GM11168 (cell line): ENCODE data around the gene ITGA8.
"Not testable (repeated sequence)": the region's sequence is repeated elsewhere in the genome, so short reads cannot be mapped to it uniquely, and the experiment has no call there.

Source experiments
- in situ Hi-C: fragments of 300-500 bp; cut with MboI; formaldehyde crosslinking; loops from one replicate; pipeline ENCODE4 v1.12.0; 2022; ENCODE audit warnings: low sequenced_read_pairs; ENCODE audit not compliant: unreplicated experiment

The ITGA8 gene

GRCh38 chr10:15719899-15720634, at the start of gene ITGA8:
ITGA8 (minus strand) TSS chr10:15719922; CDS start chr10:15719771, 151 bp downstream.
- in situ Hi-C loops: loop anchor here (10.0 kb wide), 1 partner anchor 285 kb away; no protein-coding TSS in a partner anchor

DNA sequence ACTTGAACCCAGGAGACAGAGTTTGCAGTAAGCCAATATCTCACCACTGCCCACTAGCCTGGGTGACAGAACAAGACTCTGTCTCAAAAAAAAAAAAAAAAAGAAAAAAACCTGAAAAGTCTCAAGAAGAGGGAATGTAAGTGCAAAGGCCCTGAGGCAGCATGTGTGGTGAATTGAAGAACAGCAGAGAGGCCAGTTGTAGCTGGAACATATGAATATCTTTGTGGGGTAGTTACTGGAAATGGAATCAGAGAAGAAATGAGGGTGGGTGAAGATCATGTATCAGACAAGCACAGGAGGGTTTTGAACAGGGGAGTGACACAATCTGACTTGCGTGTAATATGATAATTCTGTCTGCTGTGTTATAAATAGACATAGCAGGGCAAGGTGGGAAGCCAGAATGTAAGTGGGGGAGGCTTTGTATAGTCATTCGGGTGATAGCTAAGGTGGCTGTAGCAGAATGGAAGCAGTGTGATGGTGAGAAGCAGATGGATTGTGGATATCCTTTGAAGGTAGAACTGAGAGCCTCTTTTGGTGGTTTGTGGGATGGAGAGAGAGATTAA, 45.3 kb upstream of the ITGA8 start:
- in situ Hi-C loops: no loop called here

DNA sequence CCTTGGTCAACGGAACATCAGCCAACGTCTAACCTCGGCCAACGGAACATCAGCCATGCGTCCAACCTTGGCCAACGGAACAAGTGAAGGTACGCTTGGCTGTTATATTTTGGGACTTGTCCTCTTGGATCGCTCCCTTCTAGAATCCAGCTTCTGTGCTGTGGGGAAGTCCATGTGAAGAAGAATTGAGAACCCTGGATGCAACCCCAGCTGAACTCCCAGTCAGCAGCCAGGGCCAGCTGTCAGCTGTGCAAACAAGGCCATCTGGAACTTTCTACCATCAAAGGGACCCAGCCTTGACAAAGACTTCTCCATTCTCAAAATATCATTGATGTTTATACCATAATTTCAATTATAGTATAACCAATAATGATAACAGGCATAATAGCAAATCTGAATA, 43.3 kb upstream of the ITGA8 start:
- in situ Hi-C loops: no loop called here

GRCh38 chr10:15762239-15762638, 42.5 kb upstream of the ITGA8 start:
- in situ Hi-C loops: not testable (repeated sequence)

GRCh38 chr10:15761224-15761623, 41.5 kb upstream of the ITGA8 start:
- in situ Hi-C loops: not testable (repeated sequence)

- in situ Hi-C loops: no loop called here
These were observed 41.0 kb upstream of the ITGA8 start for GRCh38 chr10:15760681-15761080.

DNA sequence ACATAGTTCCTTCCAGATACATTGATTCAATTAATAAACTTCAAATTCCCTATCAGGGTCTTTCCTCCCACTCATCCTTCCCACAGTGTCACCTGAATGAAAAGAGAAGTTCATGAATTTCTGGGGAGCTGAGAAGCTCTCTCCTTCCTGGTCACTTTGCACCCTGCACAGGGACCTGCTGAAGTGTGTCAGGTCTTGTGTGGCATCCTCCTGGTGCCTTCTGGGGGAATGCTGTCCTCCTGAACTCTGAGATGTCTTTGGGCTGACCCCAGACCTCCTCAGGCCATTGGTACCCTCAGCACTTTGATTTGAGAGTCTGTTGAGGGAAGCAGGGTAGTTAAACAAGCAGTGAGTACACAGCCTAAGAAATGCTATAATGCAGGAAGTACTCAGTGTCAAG, 39.5 kb upstream of the ITGA8 start:
- in situ Hi-C loops: no loop called here

DNA sequence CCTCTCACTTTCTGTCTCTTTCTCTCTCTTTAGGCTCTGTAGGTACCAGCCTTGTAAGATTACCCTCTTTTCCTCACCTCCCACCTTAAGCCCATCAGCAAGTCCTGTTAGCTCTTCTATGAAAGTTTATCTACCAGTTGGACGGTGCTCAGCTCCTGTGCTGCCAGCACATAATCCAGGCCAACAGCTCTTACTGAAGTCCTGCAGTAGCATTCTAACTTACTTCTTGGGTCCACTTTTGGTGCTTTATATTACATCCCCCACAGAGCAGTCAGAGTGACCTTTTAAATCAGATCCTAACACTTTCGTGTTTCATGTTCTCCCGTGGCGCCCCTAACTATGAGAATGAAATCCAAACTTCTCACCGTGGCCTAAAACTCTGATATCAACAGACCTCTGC, 38.9 kb upstream of the ITGA8 start:
- in situ Hi-C loops: no loop called here

DNA sequence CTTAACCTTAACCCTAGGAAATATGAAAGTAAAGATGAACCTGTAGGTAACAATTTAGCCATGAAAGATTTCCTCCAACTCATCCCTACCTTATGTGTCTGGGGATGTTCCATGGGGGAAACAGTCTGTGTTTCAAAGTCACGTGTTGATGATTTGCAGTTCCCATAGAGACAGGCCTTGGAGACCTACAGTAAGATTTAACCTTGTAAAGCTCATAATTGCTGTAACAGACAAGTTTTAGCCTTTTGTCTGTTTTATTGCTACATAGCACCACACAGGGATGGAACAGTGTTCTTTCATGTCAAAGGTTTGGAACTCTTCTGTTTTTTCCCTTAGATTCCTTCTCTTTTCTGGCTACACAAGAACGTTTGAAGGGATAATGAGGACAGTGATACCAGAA, 35.2 kb upstream of the ITGA8 start:
- in situ Hi-C loops: no loop called here

DNA sequence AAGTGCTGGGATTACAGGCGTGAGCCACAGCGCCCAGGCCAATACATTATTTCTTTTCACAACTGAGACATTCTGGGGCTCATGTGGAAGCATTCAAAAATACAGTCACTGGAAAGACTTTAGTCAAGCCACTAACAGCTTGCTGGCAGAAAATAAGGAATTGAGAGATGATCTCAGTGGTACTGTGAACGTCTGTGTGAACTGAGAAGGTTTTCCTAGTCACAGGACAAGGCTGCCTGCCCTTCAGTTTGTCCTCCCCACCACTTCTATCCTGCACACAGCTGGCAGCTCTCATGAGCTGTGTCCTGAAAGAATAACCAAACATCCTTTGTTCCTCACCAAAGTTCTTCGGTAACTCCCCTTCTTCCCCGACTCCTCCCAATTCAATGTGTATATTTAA, 31.3 kb upstream of the ITGA8 start:
- in situ Hi-C loops: no loop called here

GRCh38 chr10:15748126-15748525, 28.4 kb upstream of the ITGA8 start:
- in situ Hi-C loops: no loop called here

GRCh38 chr10:15747632-15748031, 27.9 kb upstream of the ITGA8 start:
- in situ Hi-C loops: no loop called here

GRCh38 chr10:15745751-15746150, 26.0 kb upstream of the ITGA8 start:
- in situ Hi-C loops: no loop called here

- in situ Hi-C loops: no loop called here
These were observed 24.6 kb upstream of the ITGA8 start for GRCh38 chr10:15744217-15744865.

DNA sequence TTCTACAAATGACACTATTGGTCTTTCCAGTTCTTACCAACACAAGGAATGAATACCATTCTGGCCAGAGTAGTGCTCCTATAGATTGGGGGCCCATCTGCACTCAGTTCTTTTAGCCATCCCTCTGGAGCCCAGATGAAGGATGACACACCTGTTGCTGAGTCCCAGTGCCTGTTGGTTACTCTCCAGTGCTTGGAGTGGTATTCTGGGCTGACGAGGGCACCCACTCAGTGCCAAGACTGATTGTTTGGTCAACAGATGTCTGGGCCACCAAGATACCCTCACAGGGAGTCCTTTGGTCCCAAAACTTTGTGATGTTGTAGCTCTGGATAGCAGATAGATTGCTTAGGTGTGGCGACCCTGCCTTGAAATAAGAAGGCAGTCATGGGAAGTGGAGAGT, 23.7 kb upstream of the ITGA8 start:
- in situ Hi-C loops: no loop called here

- in situ Hi-C loops: no loop called here
These were observed 23.1 kb upstream of the ITGA8 start for GRCh38 chr10:15742836-15743235.

- in situ Hi-C loops: no loop called here
These were observed 22.4 kb upstream of the ITGA8 start for GRCh38 chr10:15742102-15742501.

DNA sequence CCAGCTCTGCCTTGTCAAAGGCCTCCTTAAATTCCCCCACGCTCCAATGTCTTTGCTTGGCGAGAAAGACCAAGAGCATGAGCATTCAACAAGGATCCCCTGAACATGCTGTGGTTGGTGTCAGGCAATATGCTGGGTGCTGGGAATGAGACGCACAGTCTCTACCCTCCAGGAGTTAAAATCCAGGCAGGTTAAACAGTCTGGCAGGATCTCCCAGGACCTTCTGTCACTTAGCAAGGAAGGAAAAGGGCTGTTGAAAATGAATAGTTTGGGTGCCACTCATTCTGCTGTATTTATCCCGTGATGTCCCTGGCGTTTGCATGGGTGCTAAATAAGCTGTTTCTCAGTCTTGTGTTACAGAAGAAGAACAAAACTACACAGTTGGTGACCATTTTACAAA, 21.9 kb upstream of the ITGA8 start:
- in situ Hi-C loops: no loop called here

- in situ Hi-C loops: no loop called here
These were observed 20.5 kb upstream of the ITGA8 start for GRCh38 chr10:15740261-15740660.

DNA sequence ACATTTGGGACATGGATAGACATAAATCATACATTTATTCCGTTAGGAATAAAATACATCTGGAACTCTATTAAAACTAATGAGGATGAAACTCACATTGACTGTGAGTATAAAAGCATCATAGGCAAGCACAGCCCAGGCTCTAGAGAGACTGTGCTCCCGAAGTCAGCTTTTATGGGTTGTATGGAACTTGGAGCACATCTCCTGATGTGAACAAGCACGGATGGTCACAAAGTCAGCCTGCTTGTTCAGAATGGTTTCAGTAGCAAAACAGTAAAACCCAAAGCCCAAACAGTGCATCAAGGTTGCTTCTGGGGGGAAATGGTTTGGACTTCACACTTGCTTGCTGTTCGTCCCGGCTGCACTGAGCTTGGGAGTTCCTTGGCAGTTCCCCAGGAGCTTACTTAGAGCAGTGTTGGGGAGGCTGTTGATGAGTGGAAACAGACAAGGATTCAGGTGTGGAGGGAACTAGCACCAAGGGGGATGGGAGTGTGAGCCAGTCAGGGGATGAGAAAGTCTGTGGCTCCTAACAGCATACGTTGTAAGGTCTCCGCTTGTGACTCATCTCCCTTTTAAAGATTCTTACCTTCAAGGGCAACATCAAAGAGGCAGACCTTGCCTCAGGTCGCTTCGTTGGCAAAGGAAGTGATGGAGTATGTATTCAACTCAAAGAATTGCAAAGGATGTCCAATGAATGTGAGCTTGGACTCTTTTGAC, 19.7 kb upstream of the ITGA8 start:
- in situ Hi-C loops: no loop called here
